Neutrophil (primary cell): ENCODE results near the gene ACSL1.

Source experiments
- H3K27ac ChIP-seq: fragments of 200-600 bp; sonication (generic); 2 replicates; pipeline ENCODE4 v1.5.1; 2016; ENCODE audit warnings: mild to moderate bottlenecking, moderate library complexity
- H3K27me3 ChIP-seq: fragments of 200-600 bp; sonication (generic); 2 replicates; pipeline ENCODE4 v1.6.0; 2016; ENCODE audit warnings: mild to moderate bottlenecking
- H3K36me3 ChIP-seq: fragments of 200-600 bp; sonication (generic); 2 replicates; pipeline ENCODE4 v1.5.1; 2017
- H3K4me1 ChIP-seq, 2 experiments: fragments of 200-600 bp in 1 of 2; sonication (generic) in 1 of 2; 1 replicate in 1 of 2; 2 replicates in 1 of 2; pipeline versions ENCODE4 v1.5.1 to v1.6.1; 2013 to 2016; ENCODE audit warnings: low read depth in 1 of 2, low read length in 1 of 2, mild to moderate bottlenecking in 1 of 2, moderate library complexity in 1 of 2; ENCODE audit not compliant: control insufficient read depth in 1 of 2, insufficient read depth in 1 of 2
- H3K4me3 ChIP-seq, 2 experiments: fragments of 200-600 bp in 1 of 2; sonication (generic) in 1 of 2; 1 replicate in 1 of 2; 2 replicates in 1 of 2; pipeline ENCODE4 v1.5.1; 2013 to 2016; ENCODE audit warnings: low read depth in 1 of 2, low read length in 1 of 2, mild to moderate bottlenecking in 1 of 2, moderate library complexity in 1 of 2
- H3K9me3 ChIP-seq: fragments of 200-600 bp; sonication (generic); 2 replicates; pipeline ENCODE4 v1.5.1; 2016
- TF ChIP-seq, protein P1 (sequence below): fragments of 200-600 bp; sonication (generic); IDR thresholded peaks from 2 replicates; pipeline ENCODE4 v1.5.1; 2016; ENCODE audit warnings: antibody characterized with exemption

ACSL1 gene

DNA sequence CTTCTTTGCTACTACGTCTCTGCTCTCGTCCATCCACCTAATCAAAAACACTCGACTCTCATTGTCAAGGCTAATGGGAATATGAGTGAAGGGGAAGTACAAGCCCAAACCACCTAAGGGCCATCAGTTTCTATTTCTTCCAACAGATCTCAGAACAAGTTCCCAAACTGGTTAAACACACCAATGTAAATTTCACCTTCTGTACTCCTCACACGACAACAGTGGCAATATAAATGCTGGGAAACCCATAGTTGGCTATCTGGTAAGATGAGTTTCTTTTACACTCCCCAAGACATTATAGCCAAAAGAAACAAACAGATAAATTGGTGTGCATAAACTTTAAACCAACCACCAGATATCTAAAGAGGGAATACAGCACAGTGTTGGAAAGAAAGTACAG is 21.9 kb downstream of the ACSL1 start:
- H3K27me3 ChIP-seq = no peaks in the 10 kb centered on the region
- no peak overlapping the region for H3K4me3 ChIP-seq
- H3K4me1 ChIP-seq = peaks cover 98 to 100% of the 10 kb centered on the region in 2 experiments
- H3K9me3 ChIP-seq = no peaks in the 10 kb centered on the region
- TF ChIP-seq, protein P1, sequence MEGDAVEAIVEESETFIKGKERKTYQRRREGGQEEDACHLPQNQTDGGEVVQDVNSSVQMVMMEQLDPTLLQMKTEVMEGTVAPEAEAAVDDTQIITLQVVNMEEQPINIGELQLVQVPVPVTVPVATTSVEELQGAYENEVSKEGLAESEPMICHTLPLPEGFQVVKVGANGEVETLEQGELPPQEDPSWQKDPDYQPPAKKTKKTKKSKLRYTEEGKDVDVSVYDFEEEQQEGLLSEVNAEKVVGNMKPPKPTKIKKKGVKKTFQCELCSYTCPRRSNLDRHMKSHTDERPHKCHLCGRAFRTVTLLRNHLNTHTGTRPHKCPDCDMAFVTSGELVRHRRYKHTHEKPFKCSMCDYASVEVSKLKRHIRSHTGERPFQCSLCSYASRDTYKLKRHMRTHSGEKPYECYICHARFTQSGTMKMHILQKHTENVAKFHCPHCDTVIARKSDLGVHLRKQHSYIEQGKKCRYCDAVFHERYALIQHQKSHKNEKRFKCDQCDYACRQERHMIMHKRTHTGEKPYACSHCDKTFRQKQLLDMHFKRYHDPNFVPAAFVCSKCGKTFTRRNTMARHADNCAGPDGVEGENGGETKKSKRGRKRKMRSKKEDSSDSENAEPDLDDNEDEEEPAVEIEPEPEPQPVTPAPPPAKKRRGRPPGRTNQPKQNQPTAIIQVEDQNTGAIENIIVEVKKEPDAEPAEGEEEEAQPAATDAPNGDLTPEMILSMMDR = no peak
- H3K36me3 ChIP-seq = peaks cover 72% of the 10 kb centered on the region
- peak overlapping the region; percentile 65 for H3K27ac ChIP-seq

DNA sequence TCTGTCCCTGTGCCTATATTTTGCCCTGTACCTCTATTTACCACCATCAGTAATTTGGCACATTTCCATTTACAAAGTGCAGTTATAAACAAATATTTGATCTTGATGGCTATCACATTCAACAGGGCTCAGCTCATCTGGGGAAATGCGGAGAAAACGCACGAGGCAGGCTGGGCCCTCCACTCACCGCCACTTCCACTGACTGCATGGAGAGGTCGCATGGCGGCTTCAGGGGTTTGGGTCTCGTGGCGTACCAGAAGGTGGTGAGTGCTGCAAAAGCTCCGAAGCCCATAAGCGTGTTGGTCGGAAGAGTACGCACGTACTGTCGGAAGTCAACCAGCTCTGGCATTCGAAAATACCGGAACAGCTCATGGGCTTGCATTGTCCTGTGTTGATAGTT is 22.6 kb downstream of the ACSL1 start:
- Histone ChIP-seq H3K9me3 (no peaks in the 10 kb centered on the region), H3K4me1 (peaks cover 98 to 100% of the 10 kb centered on the region in 2 experiments), H3K4me3 (no peak overlapping the region), H3K27me3 (no peaks in the 10 kb centered on the region), H3K27ac (peak overlapping the region; percentile 65), H3K36me3 (peaks cover 72% of the 10 kb centered on the region)
- TF ChIP-seq, protein P1 = no peak

DNA sequence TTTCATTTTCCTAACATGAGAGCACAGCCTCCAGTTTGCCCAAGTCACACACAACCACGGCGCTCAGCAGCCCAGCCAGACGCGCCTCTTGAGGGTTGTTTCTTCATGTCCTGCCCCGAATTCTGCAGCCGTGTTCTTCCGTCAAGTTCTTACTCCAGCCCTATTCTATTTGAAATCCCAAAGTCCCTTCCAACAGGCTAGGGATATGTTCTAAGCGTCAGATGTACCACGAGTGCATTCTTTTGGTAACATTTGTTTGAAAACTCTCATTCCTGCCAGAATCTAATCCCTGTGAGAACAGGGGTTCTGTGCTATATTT is 23.1 kb downstream of the ACSL1 start:
- Histone ChIP-seq H3K4me3 (no peak overlapping the region), H3K9me3 (no peaks in the 10 kb centered on the region), H3K27ac (peak overlapping the region; percentile 65), H3K36me3 (peaks cover 73% of the 10 kb centered on the region), H3K4me1 (peaks cover 98 to 99% of the 10 kb centered on the region in 2 experiments), H3K27me3 (no peaks in the 10 kb centered on the region)
- TF ChIP-seq, protein P1 = no peak

DNA sequence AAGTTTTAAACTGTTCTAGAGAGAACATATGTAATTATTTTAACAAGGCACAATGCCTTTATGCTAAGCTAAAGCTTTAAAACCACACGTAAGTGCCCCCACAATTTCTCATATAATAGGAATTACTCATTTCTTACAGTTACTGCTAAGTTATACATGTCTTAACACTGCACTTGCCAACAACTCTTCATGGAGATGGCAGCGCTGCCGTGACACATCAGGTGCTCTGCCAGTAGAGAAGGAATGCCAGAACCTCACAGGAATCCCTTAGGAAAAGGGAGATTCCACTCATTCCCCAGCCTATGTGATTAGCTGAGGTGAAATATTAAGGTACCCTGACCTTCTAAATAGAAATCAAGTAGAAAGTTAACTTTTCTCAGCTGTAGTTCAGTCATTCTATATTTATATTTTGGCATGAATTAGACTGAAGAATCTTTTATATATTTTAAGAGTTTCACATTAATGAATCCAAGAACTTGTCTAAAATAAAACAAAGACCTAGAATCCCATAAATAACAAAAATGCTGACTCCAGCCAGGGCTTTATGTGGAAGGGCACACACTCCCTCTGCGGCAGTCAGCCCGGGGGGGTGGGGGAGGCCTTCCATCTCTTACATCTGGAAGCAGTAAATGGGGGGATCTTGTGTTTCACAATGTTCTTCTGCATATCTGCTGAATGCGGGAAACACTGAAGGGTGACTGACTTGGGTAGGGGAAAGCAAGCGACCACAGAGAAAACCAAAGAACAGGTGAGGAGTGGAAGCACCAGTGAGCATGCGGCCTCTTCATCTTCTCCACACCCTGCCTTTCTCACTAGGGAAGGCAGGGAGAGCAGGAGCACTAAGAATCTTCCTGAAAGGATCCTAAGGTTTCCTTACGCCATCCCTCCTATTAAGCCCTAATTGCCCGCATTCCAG is 23.7 kb downstream of the ACSL1 start:
- peaks cover 91 to 99% of the 10 kb centered on the region in 2 experiments for H3K4me1 ChIP-seq
- TF ChIP-seq, protein P1 = no peak
- peak overlapping the region; percentile 65 for H3K27ac ChIP-seq
- H3K27me3 ChIP-seq = no peaks in the 10 kb centered on the region
- H3K4me3 ChIP-seq = peak overlapping the region in 1 of 2 experiments; percentile 22
- H3K36me3 ChIP-seq = peaks cover 75% of the 10 kb centered on the region
- no peaks in the 10 kb centered on the region for H3K9me3 ChIP-seq

DNA sequence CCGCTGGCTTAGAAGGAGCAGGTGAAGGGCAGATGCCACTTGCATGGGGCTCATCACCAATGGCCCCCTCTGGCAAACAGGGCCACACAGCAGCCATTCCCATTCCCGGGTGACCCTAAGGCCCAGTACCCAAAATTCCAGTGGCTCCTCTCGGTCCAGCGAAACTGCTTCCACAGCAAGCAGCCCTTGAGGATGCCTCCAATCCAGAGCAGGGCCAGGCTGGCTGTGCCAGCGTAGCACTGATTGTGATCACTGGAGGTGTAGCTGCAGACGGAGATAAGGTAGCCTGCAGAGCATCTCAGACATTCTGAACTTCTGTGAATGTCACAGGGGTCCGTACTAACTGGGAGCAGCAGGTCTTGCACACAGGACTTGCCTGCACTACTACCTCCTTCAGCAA is 27.3 kb downstream of the ACSL1 start:
- Histone ChIP-seq H3K36me3 (peaks cover 100% of the 10 kb centered on the region), H3K27ac (peak overlapping the region; percentile 37)

More for the DNA sequence above, 27.3 kb downstream of the ACSL1 start:
- H3K4me3 ChIP-seq = peak overlapping the region in 1 of 2 experiments; percentile 3
- no peaks in the 10 kb centered on the region for H3K9me3 ChIP-seq
- TF ChIP-seq, protein P1 = no peak
- no peaks in the 10 kb centered on the region for H3K27me3 ChIP-seq
- peaks cover 75 to 94% of the 10 kb centered on the region in 2 experiments for H3K4me1 ChIP-seq
